Daoy (cell line): ENCODE data around the gene CENPP. TPM values are rescaled to one million over a fixed set of nuclear protein-coding genes. Genes with fewer than 3 reads are reported as not detected.
A peak's percentile ranks its signal among the peaks of the same experiment; 100 is the strongest.

Source experiments
- DNase-seq: peaks from one replicate; pipeline ENCODE4 v3.0.0-alpha.2; 2015; ENCODE audit warnings: low read depth
- total RNA-seq: library from RNA; depleted of rRNA; stranded (reverse); fragments of >200 nt; shearing (Covaris generic); gene quantifications from 2 replicates; pipeline ENCODE4 v1.2.3, GENCODE V29; 2014

Gene CENPP
- total RNA-seq, 1 experiment from 2014 or later: 7.6 TPM

DNA sequence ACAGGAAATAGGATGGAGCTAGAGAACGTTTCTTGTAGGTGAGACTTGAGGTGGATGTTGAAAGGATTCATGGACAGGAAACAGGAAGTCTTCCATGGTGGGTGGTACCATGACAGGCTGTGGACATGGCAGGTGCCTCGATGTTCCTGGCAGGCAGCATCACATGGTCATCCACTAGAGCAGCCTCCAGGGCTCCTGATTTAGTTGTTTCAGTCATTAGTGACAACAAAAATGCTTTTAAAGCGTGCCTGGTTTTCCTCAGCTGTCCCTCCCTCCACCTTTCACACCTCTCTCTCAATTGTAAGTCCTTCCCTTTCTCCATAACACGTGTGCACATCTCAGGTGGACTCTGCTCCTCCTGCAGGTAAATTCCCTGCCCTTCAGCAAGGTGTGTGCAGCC, 181.7 kb downstream of the CENPP start:
- DNase-seq: no peak

GRCh38 chr9:92508018-92508820, 182.5 kb downstream of the CENPP start:
- no peak for DNase-seq

- DNase-seq: no peak
Observed at GRCh38 chr9:92509050-92509449, 183.3 kb downstream of the CENPP start.

DNA sequence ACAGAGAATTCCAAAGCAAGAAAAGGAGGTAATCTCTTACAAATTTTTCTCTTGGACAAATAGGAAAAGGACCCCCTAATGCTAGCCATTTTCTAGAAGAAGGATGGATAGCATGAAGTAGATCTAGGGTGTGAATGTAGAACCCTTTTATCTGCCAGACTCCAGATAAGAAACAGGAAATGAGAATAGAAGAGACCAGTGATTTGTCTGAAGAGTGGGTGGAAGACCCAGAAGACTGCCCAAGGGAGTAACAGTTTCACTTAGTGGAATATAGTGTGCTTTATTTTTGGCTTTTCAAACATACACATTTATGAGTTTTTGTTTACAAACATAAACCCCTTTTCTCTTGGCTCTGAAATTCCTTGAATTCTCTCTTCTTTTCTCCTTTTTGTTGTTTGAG, 185.0 kb downstream of the CENPP start:
- DNase-seq: no peak

DNA sequence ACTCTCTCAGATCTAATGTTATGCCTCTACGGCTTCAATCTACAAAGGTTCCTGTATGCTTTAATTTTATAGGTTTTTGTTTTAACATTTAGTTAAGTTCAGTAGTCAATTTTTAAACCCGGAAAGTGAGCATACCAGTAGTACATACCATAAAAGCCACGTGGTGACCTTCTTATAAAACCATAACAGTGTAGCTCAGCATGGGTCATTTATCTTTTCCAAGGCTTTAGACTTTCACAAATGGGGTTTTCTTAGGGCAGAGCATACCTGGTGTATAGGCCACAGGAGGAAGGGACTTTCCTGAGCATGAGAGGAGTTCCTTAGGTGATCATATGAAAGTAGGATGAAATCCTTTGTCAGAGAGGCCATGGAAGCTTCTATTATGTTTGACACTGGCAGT, 186.9 kb downstream of the CENPP start:
- DNase-seq: no peak

DNA sequence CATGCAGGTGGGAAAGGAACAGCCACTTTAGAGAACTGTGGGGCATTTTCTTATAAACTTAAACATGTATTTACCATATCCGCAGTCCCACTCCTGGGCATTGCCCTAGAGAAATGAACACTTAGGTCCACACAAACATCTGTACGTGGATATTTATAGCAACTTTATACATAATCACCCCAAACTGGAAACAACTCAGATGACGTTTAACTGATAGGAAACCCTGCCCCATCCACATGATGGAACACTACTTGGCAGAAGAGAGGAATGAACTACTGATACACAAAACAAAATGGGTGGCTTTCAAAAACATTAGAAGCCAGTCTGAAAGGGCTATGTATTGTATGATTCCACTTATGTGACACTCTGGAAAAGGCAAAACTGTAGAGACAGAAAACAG, 187.6 kb downstream of the CENPP start:
- no peak for DNase-seq

GRCh38 chr9:92514635-92515034, 188.9 kb downstream of the CENPP start:
- no peak for DNase-seq

DNA sequence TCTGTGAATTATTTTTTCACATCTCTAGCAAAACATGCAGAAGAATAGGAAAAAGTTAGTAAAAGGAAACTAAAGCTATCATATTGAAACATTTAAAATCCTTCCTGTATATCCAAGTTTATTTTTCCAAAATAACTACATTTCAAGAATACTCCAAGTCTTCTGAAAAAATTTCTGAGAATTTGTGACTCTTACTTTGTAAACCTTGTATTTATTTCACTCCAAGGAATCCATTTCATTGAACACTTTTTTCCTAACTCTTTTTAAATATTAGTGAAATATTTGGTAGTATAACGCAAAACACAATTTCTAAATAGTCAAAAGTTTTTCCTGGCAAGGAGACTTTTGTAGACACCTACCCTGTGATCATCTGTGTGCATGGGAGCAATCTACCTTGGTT, 190.8 kb downstream of the CENPP start:
- no peak for DNase-seq

DNA sequence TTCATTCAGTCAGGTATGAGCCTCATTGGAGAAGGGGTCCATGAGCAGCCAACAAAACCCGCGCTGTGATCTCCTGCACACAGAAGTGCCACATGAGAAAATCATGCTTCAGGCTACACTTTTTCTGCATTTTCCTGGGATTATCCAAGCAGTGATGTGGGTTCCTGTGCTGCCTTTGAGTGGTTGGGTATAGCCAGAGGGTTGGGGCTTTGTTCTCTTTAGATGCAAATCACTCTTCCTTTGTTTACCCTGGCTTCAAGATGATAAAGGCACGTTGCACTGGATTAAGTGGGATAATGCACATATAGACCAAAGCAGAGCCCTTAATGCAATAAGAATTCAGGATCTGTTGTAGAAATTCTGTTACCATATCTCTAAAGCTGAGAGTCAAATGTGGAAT, 191.3 kb downstream of the CENPP start:
- no peak for DNase-seq

DNA sequence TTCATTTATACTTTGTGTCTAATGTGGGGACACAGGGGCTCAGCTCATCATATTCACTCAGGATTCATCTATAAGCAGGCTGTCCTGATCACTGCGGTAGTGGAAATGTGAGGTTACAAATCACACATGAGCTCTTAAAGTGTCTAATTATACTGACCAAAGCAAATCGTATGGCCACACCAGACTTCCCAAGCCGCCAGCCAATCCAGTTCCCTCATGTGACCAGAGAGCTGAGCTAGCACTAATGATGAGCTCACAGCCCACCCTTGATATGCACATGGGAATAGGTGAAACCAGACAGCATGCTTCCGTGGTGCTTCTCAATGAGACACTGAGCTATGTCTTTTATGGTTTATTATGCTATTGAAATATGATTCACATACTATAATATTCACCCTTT, 192.4 kb downstream of the CENPP start:
- no peak for DNase-seq

GRCh38 chr9:92520837-92521236, 195.1 kb downstream of the CENPP start:
- no peak for DNase-seq

- DNase-seq: no peak
Observed at GRCh38 chr9:92522983-92523970, 197.5 kb downstream of the CENPP start.

DNA sequence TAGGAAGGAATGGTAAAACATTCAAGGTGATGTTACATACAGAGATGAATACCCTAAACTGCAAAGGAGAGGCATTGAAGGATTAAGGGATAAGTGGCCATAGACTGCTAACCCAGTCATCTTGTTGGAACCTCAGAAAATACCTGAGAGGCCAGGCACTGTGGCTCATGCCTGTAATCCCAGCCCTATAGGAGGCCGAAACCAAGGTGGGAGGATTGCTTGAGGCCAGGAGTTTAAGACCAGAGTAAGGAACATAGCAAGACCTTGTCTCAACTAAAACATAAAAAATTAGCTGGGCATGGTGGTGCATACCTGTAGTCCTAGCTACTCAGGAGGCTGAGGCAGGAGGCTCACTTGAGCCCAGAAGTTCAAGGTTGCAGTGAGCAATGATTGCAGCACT, 199.1 kb downstream of the CENPP start:
- DNase-seq: no peak

- DNase-seq: peak; percentile 11
Observed at GRCh38 chr9:92525306-92525705, 199.6 kb downstream of the CENPP start.

DNA sequence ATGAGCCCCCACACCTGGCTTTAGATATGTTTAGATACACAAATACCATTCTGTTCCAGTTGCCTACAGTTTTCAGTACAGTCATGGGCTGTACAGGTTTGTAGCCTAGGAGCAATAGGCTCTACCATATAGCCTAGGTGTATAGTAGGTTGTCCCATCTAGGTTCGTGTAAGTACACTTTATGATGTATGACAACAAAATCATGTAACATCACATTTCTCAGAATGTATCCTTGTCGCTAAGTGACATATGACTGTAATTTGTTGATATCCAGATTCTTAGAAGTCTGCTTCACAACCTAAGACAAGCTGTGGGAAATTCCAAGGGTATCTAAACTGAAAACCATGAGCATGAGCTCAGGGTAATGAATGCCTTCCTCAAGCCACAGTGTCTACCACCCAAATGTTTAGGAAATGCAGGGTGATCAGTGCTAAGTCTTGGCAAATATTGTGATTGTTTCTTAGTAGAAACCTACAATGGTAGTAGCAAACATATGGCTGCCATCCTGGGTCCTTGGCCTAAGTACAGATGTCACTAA, 201.6 kb downstream of the CENPP start:
- DNase-seq: no peak

DNA sequence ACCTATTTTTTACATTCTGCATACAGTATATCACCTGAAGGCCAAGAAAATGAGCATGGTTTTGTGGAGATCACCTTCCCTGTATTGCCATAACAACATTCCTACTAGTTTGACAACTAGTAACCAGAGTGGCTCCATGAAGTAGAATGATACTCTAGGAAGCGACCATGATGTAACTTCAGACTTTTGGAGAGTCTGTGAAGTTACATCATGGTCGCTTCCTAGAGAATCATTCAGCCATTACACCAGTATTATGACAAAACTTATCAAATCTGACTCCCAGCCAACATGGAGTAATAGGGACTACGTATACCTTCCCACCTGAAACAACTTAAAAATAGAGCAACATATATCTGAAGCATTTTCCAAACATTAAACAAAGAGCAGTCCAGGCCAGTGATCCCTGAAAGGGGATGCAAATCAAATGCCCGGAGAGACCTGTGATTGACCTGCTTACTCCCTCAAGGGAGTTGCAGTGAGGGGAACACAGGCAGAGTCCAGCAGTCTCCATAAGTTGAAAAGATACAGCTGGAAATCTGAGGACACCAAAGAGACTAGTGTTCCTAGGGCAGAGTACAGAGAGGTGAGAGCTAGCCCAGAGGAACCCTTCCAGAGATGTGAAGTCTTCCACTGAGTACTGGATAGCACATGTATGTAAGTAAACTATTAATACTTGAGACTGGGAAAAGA, 202.2 kb downstream of the CENPP start:
- no peak for DNase-seq

DNA sequence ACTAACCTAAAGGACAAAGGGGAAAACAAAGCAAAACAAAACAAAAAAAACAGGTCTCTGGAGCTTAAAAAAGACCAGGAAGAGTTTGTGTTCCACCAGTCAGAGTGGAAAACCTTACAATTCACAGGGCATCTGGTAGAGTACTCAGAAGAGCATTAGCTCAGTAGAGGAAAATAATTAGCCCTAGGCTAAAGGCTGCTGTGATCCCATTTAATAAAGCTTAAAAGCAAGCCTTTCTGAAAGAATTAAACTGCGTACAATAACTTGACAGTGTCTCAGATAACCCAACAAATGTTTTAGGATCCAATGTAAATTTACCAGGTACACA, 202.7 kb downstream of the CENPP start:
- DNase-seq: no peak

DNA sequence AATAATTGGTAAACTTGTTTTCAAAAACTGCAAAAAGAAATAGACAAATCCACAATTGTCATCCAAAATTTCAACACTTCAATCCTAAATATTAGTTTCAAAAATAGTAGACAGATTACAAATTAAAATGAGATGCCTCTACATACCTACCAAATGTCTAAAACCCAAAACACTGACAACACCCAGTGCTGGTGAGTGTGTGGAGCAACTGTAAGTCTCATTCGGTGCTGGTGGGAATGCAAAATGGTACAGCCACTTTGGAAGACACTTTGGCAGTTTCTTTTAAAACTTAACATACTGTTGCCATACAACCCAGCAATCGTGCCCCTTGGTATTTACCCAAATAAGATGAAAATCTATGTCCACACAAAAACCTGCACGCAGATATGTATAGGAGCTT, 203.4 kb downstream of the CENPP start:
- no peak for DNase-seq

DNA sequence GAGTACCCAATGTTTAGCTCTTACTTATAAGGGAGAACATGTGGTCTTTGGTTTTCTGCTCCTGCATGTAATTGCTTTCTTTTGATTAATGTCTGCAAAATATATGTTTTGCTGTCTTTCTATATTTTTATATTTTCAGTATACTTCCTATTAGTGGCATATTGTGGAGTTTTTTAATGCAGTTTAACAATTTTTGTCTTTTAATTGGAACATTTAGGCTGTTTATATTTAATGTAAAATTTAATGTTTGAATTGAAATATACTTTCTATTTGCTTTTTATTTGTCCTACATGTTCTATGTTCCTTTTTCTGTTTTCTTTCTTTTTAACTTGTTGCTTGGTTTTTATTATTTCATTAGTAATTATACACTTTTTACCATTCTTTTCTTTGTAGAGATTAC, 205.1 kb downstream of the CENPP start:
- DNase-seq: no peak

DNA sequence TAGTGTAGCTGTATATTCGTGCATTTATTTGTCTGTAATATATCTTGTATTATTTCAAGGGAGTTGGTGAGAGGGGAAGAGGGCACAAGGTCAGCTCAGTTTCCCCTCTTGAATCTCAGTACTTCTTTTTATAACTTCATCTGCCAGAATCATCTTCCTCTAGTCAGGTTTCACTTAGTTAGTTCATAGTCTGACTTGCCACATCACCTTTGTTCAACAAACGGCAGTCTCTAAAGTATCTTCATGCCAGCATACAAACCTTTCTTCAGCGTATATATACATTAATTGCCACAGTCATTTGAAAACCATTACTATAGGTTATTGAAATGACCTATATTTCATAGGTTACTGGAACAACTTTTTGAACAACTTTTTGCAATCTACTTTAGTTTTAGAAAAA, 208.5 kb downstream of the CENPP start:
- DNase-seq: no peak

- no peak for DNase-seq
Observed at GRCh38 chr9:92534674-92535073, 208.9 kb downstream of the CENPP start.
